ENCODE data around the gene FXYD5. TPM values are rescaled to one million over a fixed set of nuclear protein-coding genes. Genes with fewer than 3 reads are reported as not detected.

FXYD5 gene
- total and polyA plus RNA-seq, 2 donors (not counting 3 experiments of a cell fraction or from before 2014, with no cell fraction given) = 223 to 290 TPM

DNA sequence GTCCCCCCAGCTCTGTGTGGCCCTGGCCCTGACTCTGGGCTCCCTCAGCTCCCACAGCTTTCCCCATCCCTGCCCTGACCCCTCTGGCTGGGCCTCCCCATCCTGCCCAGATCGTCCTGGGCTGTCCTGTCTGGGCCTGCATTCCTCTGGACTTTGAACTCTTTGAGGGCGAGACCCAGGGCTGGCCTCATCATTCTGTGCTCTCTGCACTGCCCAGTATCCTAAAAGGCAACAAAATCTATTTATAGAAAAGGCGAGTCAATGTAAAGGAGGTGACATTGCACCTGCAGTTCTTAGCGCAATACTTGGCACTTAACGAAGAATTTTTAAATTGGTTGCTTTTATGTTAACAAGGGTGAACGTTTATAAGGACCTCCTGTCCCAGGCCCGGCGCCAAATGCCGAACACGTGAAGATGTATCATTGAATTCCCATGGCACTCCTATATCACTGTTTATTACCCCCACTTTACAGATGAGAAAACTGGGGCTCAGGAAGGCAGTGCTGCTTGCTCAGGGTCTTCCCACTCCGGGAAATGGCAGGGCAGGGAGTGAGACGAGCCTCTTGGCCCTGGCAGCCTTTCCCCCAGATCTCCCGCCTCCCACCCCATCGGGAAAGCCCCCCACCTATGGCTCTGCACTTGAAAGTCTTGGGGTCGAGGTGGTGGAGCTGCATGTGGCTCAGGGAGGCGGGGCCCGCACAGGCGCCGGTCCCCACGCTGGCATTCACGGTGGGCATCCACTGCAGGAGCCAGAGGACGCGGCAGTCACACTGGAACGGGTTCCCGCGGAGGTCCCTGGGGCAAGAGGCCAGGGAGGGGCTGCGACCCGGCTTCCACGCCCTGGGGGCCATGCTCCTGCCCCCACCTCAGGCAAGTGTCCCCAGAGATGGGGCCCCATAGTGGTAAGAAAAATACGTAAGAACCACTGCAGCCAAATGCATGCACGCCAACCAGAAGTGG lies 23.5 kb upstream of the FXYD5 start:
- POLR2A ChIA-PET = no interaction called here
- H3K4me2 ChIP-seq (ENCODE audit: insufficient read depth, low read length) = no peak overlapping the region
- intact Hi-C loops (cut with micrococcal nuclease) (no loop called here), dilution Hi-C loops (cut with MboI; ENCODE audit: extremely low pct_ligation_motif_present, low sequenced_read_pairs) (no loop called here)
- DNase-seq (ENCODE audit: low read depth, low spot score) (no peak), FAIRE-seq (no peak)
- H2AFZ ChIP-seq (ENCODE audit: low read depth, low read length) = no peak overlapping the region
- H3K27me3 ChIP-seq (ENCODE audit: control insufficient read depth in 2 of 2, insufficient read depth in 2 of 2, low read length in 2 of 2) = no peaks in the 10 kb centered on the region
- BruUV-seq (replicated peaks) = no TSS peak
- H3K4me3 ChIP-seq (replicated peaks in 1 of 3; ENCODE audit: insufficient read depth in 1 of 3, low read depth in 1 of 3, low read length in 3 of 3) = no peak overlapping the region
- H3K9ac ChIP-seq (replicated peaks; ENCODE audit: extremely low read depth, insufficient read depth, low read length) = no peak overlapping the region
- H3K36me3 ChIP-seq (ENCODE audit: control insufficient read depth in 2 of 2, extremely low read depth in 1 of 2, insufficient read depth in 2 of 2, low read length in 2 of 2) = no peaks in the 10 kb centered on the region
- no peaks in the 10 kb centered on the region for H3K9me3 ChIP-seq (replicated peaks; ENCODE audit: control insufficient read depth, insufficient read depth, low read length)
- TF ChIP-seq POLR2A (IDR thresholded peaks at IDR 0.05; ENCODE audit: low read depth, low read length) (no peak), GATA2 (IDR thresholded peaks at IDR 0.05; ENCODE audit: insufficient read depth, insufficient read length, low read depth, low read length) (no peak), EZH2 (IDR thresholded peaks at IDR 0.05; ENCODE audit: borderline replicate concordance, low read depth, low read length, severe bottlenecking) (no peak), MYC (IDR thresholded peaks at IDR 0.05; ENCODE audit: low read depth, low read length) (no peak), JUN (IDR thresholded peaks at IDR 0.05; ENCODE audit: borderline replicate concordance, insufficient read depth, insufficient read length, low read depth) (no peak), FOS (IDR thresholded peaks at IDR 0.05; ENCODE audit: borderline replicate concordance, insufficient read depth, low read length) (no peak), POLR2AphosphoS5 (IDR thresholded peaks at IDR 0.05; ENCODE audit: insufficient read depth, low read depth, low read length) (no peak)
- TF ChIP-seq, protein P1, sequence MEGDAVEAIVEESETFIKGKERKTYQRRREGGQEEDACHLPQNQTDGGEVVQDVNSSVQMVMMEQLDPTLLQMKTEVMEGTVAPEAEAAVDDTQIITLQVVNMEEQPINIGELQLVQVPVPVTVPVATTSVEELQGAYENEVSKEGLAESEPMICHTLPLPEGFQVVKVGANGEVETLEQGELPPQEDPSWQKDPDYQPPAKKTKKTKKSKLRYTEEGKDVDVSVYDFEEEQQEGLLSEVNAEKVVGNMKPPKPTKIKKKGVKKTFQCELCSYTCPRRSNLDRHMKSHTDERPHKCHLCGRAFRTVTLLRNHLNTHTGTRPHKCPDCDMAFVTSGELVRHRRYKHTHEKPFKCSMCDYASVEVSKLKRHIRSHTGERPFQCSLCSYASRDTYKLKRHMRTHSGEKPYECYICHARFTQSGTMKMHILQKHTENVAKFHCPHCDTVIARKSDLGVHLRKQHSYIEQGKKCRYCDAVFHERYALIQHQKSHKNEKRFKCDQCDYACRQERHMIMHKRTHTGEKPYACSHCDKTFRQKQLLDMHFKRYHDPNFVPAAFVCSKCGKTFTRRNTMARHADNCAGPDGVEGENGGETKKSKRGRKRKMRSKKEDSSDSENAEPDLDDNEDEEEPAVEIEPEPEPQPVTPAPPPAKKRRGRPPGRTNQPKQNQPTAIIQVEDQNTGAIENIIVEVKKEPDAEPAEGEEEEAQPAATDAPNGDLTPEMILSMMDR (IDR thresholded peaks at IDR 0.05; ENCODE audit: extremely low read depth in 1 of 2, insufficient read depth in 1 of 2, low read depth in 1 of 2, low read length in 2 of 2) = no peak
- TF ChIP-seq, protein P2, sequence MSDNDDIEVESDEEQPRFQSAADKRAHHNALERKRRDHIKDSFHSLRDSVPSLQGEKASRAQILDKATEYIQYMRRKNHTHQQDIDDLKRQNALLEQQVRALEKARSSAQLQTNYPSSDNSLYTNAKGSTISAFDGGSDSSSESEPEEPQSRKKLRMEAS (IDR thresholded peaks at IDR 0.05; ENCODE audit: insufficient read depth, insufficient read length) = no peak
- H3K9me1 ChIP-seq (replicated peaks; ENCODE audit: control insufficient read depth, extremely low read depth, insufficient read depth, low read length) = no peaks in the 10 kb centered on the region
- no peaks in the 10 kb centered on the region for H3K4me1 ChIP-seq (ENCODE audit: control insufficient read depth, extremely low read depth, insufficient read depth, low read length)
- CTCF ChIA-PET = interaction anchor here (1.3 kb wide), 1 partner anchor 87 kb away, joined by 3 read pairs; no protein-coding TSS in a partner anchor
- no peaks in the 10 kb centered on the region for H3K79me2 ChIP-seq (ENCODE audit: control insufficient read depth, insufficient read depth, low read length)
- no peak overlapping the region for H3K27ac ChIP-seq (ENCODE audit: insufficient read depth, low read depth, low read length)
- H4K20me1 ChIP-seq (replicated peaks; ENCODE audit: control insufficient read depth, extremely low read depth, insufficient read depth, low read length) = no peaks in the 10 kb centered on the region

All from endothelial cell of umbilical vein (primary cell).